ENCODE data around the gene NDC1. TPM values are rescaled to one million over a fixed set of nuclear protein-coding genes. Genes with fewer than 3 reads are reported as not detected.

NDC1 gene
- total RNA-seq, 2 experiments from 2014 or later = 31.2 to 38.5 TPM

- H3K27me3 Mint-ChIP-seq = no peaks in the 10 kb centered on the region
- POLR2A ChIA-PET = no interaction called here
- CTCF ChIA-PET = interaction anchor here (0.5 kb wide), 1 partner anchor 159 kb away, joined by 3 read pairs; no protein-coding TSS in a partner anchor
- H3K36me3 Mint-ChIP-seq (ENCODE audit: low read depth) = peaks cover 57% of the 10 kb centered on the region
- no peak for DNase-seq
- no peaks in the 10 kb centered on the region for H3K4me1 Mint-ChIP-seq
- no peak for ATAC-seq
- no peak overlapping the region for H3K27ac Mint-ChIP-seq
- intact Hi-C loops (cut with DNase I, micrococcal nuclease) = no loop called here
- no peaks in the 10 kb centered on the region for H3K9me3 Mint-ChIP-seq (ENCODE audit: low read depth)
- no peak overlapping the region for H3K4me3 Mint-ChIP-seq
Observed at GRCh38 chr1:53800621-53801020, 37.5 kb downstream of the NDC1 start.

GRCh38 chr1:53799141-53799540, 39.0 kb downstream of the NDC1 start:
- no peaks in the 10 kb centered on the region for H3K4me1 Mint-ChIP-seq
- intact Hi-C loops (cut with DNase I, micrococcal nuclease) = no loop called here
- POLR2A ChIA-PET = no interaction called here

GRCh38 chr1:53792806-53793205, 45.3 kb downstream of the NDC1 start:
- DNase-seq = no peak
- Mint-ChIP-seq H3K4me1 (no peaks in the 10 kb centered on the region), H3K27ac (no peak overlapping the region), H3K27me3 (no peaks in the 10 kb centered on the region), H3K9me3 (ENCODE audit: low read depth) (no peaks in the 10 kb centered on the region), H3K36me3 (ENCODE audit: low read depth) (peaks cover 59% of the 10 kb centered on the region), H3K4me3 (no peak overlapping the region)
- ChIA-PET POLR2A (no interaction called here), CTCF (no interaction called here)
- no peak for ATAC-seq
- intact Hi-C loops (cut with DNase I, micrococcal nuclease) = no loop called here

More at GRCh38 chr1:53799141-53799540, 39.0 kb downstream of the NDC1 start:
- H3K36me3 Mint-ChIP-seq (ENCODE audit: low read depth) = peaks cover 65% of the 10 kb centered on the region
- no peak overlapping the region for H3K4me3 Mint-ChIP-seq
- no peaks in the 10 kb centered on the region for H3K9me3 Mint-ChIP-seq (ENCODE audit: low read depth)
- no peaks in the 10 kb centered on the region for H3K27me3 Mint-ChIP-seq
- no peak overlapping the region for H3K27ac Mint-ChIP-seq
- CTCF ChIA-PET = no interaction called here
- no peak for ATAC-seq
- no peak for DNase-seq

GRCh38 chr1:53787655-53788054, 50.4 kb downstream of the NDC1 start:
- H3K4me1 Mint-ChIP-seq = peaks cover 11% of the 10 kb centered on the region
- intact Hi-C loops (cut with DNase I, micrococcal nuclease) = no loop called here
- H3K9me3 Mint-ChIP-seq (ENCODE audit: low read depth) = no peaks in the 10 kb centered on the region
- no peak overlapping the region for H3K4me3 Mint-ChIP-seq
- peaks cover 58% of the 10 kb centered on the region for H3K36me3 Mint-ChIP-seq (ENCODE audit: low read depth)
- ChIA-PET POLR2A (no interaction called here), CTCF (interaction anchor here (0.6 kb wide), 1 partner anchor 44 kb away, joined by 5 read pairs; no protein-coding TSS in a partner anchor)
- ATAC-seq (no peak), DNase-seq (no peak)
- H3K27ac Mint-ChIP-seq = no peak overlapping the region
- no peaks in the 10 kb centered on the region for H3K27me3 Mint-ChIP-seq

GRCh38 chr1:53783056-53783455, 55.0 kb downstream of the NDC1 start:
- DNase-seq (peak; percentile 25), ATAC-seq (peak; percentile 97)
- Mint-ChIP-seq H3K9me3 (ENCODE audit: low read depth) (no peaks in the 10 kb centered on the region), H3K36me3 (ENCODE audit: low read depth) (peaks cover 54% of the 10 kb centered on the region), H3K4me1 (peaks cover 11% of the 10 kb centered on the region), H3K27me3 (no peaks in the 10 kb centered on the region), H3K27ac (no peak overlapping the region), H3K4me3 (no peak overlapping the region)
- intact Hi-C loops (cut with DNase I, micrococcal nuclease) = no loop called here
- ChIA-PET POLR2A (no interaction called here), CTCF (interaction anchor here (0.6 kb wide), 1 partner anchor 177 kb away, joined by 3 read pairs; no protein-coding TSS in a partner anchor)

- no peak for ATAC-seq
- ChIA-PET POLR2A (no interaction called here), CTCF (no interaction called here)
- Mint-ChIP-seq H3K4me3 (no peak overlapping the region), H3K4me1 (peaks cover 11% of the 10 kb centered on the region), H3K27ac (no peak overlapping the region), H3K36me3 (ENCODE audit: low read depth) (peaks cover 53% of the 10 kb centered on the region), H3K9me3 (ENCODE audit: low read depth) (no peaks in the 10 kb centered on the region), H3K27me3 (no peaks in the 10 kb centered on the region)
- intact Hi-C loops (cut with DNase I, micrococcal nuclease) = no loop called here
- DNase-seq = no peak
Observed at GRCh38 chr1:53781654-53782053, 56.4 kb downstream of the NDC1 start.

GRCh38 chr1:53777272-53777671, 60.8 kb downstream of the NDC1 start:
- H3K36me3 Mint-ChIP-seq (ENCODE audit: low read depth) = peaks cover 35% of the 10 kb centered on the region
- no peaks in the 10 kb centered on the region for H3K9me3 Mint-ChIP-seq (ENCODE audit: low read depth)
- ChIA-PET CTCF (interaction anchor here (0.9 to 1.4 kb wide), 2 partner anchors 23 to 292 kb away, joined by 3 to 5 read pairs; no protein-coding TSS in a partner anchor), POLR2A (no interaction called here)
- ATAC-seq (no peak), DNase-seq (no peak)
- H3K4me1 Mint-ChIP-seq = peaks cover 1% of the 10 kb centered on the region
- intact Hi-C loops (cut with DNase I, micrococcal nuclease) = no loop called here
- H3K4me3 Mint-ChIP-seq = no peak overlapping the region
- H3K27me3 Mint-ChIP-seq = no peaks in the 10 kb centered on the region
- no peak overlapping the region for H3K27ac Mint-ChIP-seq

GRCh38 chr1:53771648-53772047, 66.4 kb downstream of the NDC1 start:
- Mint-ChIP-seq H3K27ac (no peak overlapping the region), H3K36me3 (ENCODE audit: low read depth) (peaks cover 45% of the 10 kb centered on the region), H3K4me1 (peaks cover 15% of the 10 kb centered on the region), H3K27me3 (no peaks in the 10 kb centered on the region), H3K4me3 (no peak overlapping the region), H3K9me3 (ENCODE audit: low read depth) (no peaks in the 10 kb centered on the region)
- CTCF ChIA-PET = interaction anchor here (0.7 kb wide), 1 partner anchor 44 kb away, joined by 3 read pairs; no protein-coding TSS in a partner anchor
- intact Hi-C loops (cut with DNase I, micrococcal nuclease) = no loop called here
- no peak for ATAC-seq
- DNase-seq = no peak
- POLR2A ChIA-PET = no interaction called here

GRCh38 chr1:53769780-53770179, 68.3 kb downstream of the NDC1 start:
- intact Hi-C loops (cut with DNase I, micrococcal nuclease) = no loop called here
- ATAC-seq (no peak), DNase-seq (no peak)
- Mint-ChIP-seq H3K27me3 (no peaks in the 10 kb centered on the region), H3K9me3 (ENCODE audit: low read depth) (no peaks in the 10 kb centered on the region), H3K36me3 (ENCODE audit: low read depth) (peaks cover 60% of the 10 kb centered on the region), H3K4me1 (peaks cover 19% of the 10 kb centered on the region), H3K27ac (no peak overlapping the region), H3K4me3 (no peak overlapping the region)
- POLR2A ChIA-PET = no interaction called here
- CTCF ChIA-PET = no interaction called here

GRCh38 chr1:53769184-53769583, 68.9 kb downstream of the NDC1 start:
- intact Hi-C loops (cut with DNase I, micrococcal nuclease) = no loop called here
- H3K36me3 Mint-ChIP-seq (ENCODE audit: low read depth) = peaks cover 65% of the 10 kb centered on the region
- ChIA-PET POLR2A (no interaction called here), CTCF (no interaction called here)
- ATAC-seq (no peak), DNase-seq (no peak)
- H3K4me3 Mint-ChIP-seq = no peak overlapping the region
- no peaks in the 10 kb centered on the region for H3K9me3 Mint-ChIP-seq (ENCODE audit: low read depth)
- peaks cover 19% of the 10 kb centered on the region for H3K4me1 Mint-ChIP-seq
- no peaks in the 10 kb centered on the region for H3K27me3 Mint-ChIP-seq
- no peak overlapping the region for H3K27ac Mint-ChIP-seq

GRCh38 chr1:53766831-53767405, 71.2 kb downstream of the NDC1 start:
- Mint-ChIP-seq H3K4me1 (peaks cover 18% of the 10 kb centered on the region), H3K27me3 (no peaks in the 10 kb centered on the region), H3K36me3 (ENCODE audit: low read depth) (peaks cover 69% of the 10 kb centered on the region), H3K4me3 (no peak overlapping the region), H3K9me3 (ENCODE audit: low read depth) (no peaks in the 10 kb centered on the region), H3K27ac (peak overlapping the region; percentile 8)
- DNase-seq = no peak
- intact Hi-C loops (cut with DNase I, micrococcal nuclease) = no loop called here
- CTCF ChIA-PET = interaction anchor here (1.1 to 1.2 kb wide), 2 partner anchors 13 to 27 kb away, joined by 3 read pairs; no protein-coding TSS in a partner anchor
- POLR2A ChIA-PET = no interaction called here
- ATAC-seq = no peak

- DNase-seq = no peak
- Mint-ChIP-seq H3K27me3 (no peaks in the 10 kb centered on the region), H3K4me3 (no peak overlapping the region), H3K27ac (no peak overlapping the region), H3K36me3 (ENCODE audit: low read depth) (peaks cover 70% of the 10 kb centered on the region), H3K9me3 (ENCODE audit: low read depth) (no peaks in the 10 kb centered on the region), H3K4me1 (peaks cover 16% of the 10 kb centered on the region)
- intact Hi-C loops (cut with DNase I, micrococcal nuclease) = no loop called here
- ChIA-PET CTCF (interaction anchor here (1.2 kb wide), 1 partner anchor 12 kb away, joined by 3 read pairs; no protein-coding TSS in a partner anchor), POLR2A (no interaction called here)
- peak; percentile 16 for ATAC-seq
Observed at GRCh38 chr1:53766194-53766742, 71.8 kb downstream of the NDC1 start.

All from activated CD4-positive, alpha-beta T cell treated with anti-CD3 and anti-CD28 coated beads for 36 hours (primary cell).